GM21526 (cell line): ENCODE measurements around the gene ADNP.
"Not testable (repeated sequence)": the region's sequence is repeated elsewhere in the genome, so short reads cannot be mapped to it uniquely, and the experiment has no call there.

Experiments used
- ATAC-seq: cut with Tn5 transposase; IDR thresholded peaks from one replicate; pipeline ENCODE4 v1.9.1; 2021; ENCODE audit warnings: moderate library complexity; ENCODE audit not compliant: unreplicated experiment, low FRiP score

Gene ADNP

DNA sequence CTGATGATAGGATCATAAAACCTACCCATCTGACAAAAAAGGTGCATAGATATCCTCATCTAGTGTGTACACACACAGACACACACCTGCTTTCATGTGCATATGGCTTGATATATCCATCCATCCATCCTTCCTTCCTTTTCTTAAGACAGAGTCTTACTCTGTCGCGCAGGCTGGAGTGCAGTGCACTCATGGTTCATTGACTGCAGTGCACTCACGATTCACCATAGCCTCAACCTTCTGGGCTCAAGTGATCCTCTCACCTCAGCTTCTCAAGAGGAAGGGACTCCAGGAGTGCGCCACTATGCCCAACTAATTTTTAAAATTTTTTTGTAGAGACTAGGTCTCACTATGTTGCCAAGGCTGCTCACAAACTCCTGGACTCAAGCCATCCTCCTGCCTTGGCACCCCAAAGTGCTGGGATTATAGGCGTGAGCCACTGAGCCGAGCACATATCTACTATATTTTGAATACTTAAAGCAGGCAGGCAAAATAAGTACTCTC, 27.1 kb downstream of the ADNP start:
- no peak for ATAC-seq

DNA sequence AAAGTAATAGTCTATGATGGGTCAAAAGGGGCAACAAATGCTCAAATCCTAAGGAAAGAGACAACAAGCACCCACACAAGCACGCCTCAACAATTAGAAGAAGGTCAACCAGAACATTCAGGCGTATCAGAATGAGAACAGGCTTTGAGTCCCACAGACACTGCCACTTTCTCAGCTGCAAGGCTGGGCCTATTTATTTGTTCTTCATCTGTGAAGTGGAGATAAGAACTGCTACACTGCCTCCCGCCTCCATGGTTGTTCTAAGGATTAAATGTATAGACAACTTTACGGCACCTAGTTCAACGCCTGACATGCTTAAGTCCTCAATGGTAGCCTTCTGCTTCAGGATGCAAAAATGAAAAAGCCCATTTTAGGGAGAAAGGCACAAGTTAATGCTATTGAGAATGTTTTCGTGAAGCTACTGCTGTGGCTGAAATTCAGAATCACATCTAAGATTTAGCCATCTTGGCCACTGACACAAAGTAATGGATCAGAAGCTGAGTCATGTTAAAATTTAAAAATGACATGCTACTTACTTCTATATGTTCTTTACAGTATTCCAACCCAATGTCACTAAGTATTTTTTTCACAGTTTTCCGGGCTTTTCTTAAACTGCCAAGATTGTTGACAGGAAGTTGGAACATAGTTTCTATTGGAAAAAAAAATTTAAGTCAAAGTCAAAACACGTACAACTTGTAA, 27.7 kb downstream of the ADNP start:
- ATAC-seq = no peak

GRCh38 chr20:50901301-50901700, 29.9 kb downstream of the ADNP start:
- ATAC-seq = no peak

DNA sequence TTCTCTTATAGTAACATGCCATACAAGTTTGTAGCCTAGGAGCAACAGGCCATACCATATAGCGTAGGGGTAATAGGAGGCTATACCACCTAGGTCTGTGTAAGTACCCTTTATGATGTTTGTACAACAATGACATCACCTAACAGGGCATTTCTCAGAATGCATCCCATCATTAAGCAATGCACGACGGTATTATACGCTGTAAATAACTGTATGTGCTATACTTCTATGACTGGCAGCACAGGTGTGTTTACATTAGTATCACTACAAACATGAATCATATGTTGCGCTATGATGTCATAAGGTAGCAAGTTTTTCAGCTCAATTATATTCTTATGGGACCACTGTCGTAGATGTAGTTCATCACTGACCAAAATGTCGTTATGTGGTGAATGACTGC, 31.0 kb downstream of the ADNP start:
- ATAC-seq = no peak

GRCh38 chr20:50898475-50898874, 32.8 kb downstream of the ADNP start:
- ATAC-seq = no peak

DNA sequence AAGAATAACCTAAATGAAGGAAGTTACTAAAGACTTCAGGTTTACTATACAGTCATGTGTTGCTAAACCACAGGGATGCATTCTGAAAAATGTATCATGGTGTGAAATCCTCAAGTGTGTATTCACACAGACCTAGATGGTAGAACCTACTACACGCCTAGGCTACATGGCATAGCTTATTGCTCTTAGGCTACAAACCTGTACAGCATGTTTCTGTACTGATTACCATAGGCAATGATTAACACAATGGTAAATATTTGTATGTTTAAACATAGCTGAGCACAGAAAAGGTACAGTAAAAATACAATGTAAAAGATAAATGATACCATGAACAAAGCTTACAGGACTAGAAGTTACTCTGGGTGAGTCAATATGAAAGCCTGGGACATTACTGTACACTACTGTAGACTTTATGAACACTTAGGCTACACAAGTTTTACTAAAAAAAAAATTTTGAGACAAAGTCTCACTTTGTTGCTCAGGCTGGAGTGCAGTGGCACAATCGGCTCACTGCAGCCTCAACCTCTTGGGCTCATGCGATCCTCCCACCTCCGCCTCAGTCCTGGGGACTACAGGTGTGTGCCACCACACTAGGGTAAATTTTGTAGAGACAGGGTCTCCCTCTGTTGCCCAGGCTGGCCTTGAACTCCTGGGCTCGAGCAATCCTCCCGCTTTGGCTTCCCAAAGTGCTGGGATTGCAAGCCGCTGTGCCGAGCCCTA, 36.0 kb downstream of the ADNP start:
- ATAC-seq = no peak

DNA sequence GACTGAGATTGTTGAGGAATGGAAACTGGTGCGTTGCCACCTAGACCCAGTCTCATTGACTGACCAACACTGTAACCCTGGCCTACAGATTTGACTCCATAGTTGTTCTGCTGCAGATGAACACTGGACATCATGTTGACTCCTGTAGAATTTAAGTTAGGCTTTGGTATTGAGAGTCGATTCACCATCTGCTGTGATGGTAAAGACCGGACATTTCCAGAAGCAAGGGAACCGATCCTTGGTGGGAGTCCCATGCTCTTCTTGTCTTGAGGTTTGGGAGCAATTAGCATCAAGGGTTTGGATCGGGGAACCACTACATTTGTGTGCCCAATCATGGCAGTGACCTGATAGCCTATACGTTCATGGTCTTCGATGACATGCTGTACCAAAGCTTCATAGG, 37.6 kb downstream of the ADNP start:
- ATAC-seq = no peak

DNA sequence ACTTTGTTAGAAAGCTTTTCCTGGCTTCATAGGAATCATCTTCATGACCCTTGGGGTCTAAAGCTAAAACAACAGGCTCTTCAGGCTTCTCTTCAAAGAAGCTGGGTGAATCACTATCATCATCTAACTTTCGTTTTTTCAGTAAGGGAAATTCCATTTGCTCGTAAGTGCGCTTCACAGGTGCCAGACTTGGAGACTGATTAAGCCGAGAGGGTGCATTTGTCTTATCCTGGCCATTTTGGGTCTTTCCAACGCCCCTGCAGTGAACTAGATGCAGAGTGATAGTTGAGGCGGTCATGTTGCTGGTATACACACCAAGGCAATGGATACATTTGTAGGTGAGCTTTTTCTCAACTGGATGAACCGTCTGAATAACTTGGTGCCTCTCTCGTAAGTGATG, 38.8 kb downstream of the ADNP start:
- no peak for ATAC-seq

DNA sequence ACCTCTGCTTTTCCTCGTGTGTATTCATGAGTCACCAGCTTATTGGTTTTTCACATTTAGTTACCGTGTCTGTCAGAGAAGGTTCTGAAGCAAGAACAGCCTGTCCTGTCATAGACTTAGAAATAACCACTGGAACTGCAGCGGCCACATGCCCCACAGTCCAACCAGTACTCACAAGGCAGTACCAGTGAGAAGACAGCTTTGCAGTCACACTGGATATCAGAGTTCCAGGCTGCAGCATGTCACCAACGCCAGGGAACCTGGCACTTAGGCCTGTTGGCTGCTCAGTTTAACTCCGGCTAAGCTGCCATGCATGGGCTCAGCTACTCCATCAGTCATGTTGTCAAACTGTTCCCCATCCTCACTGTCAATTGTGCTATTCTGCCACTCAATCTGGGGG, 40.1 kb downstream of the ADNP start:
- ATAC-seq = no peak

GRCh38 chr20:50887576-50887975, 43.7 kb downstream of the ADNP start:
- ATAC-seq = no peak

DNA sequence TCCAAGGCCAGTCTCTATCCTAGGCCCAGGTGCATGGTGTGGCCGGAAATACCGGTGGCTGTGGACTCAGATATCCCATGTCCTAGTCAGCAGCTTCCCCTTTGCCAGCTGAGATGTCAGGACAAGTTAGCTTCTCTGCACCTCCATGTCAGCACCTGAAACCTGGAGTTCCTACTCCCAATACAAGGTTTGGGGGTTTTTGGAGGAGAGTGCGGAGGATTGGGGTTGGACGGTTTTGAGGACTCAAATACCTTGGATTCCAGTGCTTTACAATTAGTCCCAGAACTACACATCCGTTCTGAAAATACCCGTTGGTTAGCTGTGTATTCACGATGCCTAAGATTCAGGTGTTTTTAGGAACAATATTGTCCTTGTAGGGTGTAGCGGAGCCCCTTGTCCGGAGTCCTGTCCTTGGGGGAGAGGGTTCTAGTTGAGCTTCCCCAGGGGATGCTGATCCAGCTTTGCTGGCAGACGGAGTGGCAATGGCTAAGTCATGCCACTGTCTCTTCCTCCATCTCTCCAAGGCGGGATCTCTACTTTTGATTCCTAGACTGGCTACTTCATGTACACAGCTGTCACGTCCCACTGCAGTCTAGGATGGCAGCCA, 45.0 kb downstream of the ADNP start:
- ATAC-seq = no peak

DNA sequence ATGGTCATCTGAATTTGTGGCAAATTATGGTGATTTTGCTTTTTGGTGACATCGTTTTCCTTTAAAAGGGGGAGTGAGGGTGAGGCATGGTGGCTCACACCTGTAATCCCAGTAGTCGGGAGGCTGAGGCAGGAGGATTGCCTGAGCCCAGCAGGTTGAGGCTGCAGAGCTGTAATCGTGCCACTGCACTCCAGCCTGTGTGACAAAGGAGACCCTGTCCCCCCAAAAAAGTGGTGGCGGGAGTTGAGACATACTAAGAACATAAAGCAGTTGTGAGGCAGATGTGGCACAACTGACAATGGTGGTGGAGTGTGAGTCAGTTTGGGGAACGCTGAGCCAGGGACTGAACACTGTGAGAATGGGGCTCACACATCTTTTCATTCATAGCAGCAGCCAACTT, 45.5 kb downstream of the ADNP start:
- no peak for ATAC-seq

GRCh38 chr20:50885068-50885467, 46.2 kb downstream of the ADNP start:
- ATAC-seq = no peak

GRCh38 chr20:50883856-50884255, 47.4 kb downstream of the ADNP start:
- ATAC-seq = no peak

GRCh38 chr20:50881759-50882424, 49.3 kb downstream of the ADNP start:
- not testable (repeated sequence) for ATAC-seq

DNA sequence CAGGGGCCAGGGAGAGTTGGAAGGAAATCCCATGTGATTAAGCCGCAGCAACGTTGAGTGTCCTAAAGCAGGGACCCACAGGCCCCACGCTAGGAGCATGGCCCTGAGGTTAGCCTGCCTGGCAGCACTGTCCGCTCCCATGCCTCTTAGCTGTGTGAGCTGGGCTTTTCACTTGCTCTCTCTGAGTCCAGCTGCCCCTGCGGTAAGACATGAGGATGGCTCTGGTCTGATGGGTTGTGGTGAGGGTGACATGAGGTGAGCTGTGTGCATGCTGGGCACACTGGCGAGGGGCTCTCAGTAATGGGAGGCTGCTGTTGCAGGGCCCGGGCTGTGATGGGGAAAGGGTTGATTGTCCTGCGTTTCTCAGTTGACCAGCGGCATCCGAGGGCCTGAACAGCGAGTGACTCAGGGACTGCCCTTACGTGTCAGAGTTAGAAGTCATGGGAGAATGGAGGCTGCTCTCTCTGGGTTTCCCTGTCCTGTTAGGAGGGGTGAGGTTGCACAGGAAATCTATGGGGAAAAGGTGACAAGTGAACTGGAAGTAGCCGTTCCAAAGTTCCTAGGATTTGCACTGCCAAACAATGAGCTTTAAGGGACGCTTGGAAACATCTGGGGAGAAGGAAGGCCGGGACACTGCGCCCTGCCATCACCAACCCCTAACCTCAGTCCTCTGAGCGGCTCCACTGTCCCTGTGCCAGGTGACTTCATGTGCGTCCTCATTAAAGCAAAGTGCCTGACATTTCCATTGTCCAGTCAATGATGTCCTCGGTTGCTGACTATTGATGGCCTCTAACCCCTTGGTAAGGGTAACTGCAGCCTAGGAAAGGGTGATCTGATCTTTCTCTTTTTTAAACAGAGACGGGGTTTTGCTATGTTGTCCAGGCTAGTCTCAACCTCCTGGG, 51.3 kb downstream of the ADNP start:
- no peak for ATAC-seq

DNA sequence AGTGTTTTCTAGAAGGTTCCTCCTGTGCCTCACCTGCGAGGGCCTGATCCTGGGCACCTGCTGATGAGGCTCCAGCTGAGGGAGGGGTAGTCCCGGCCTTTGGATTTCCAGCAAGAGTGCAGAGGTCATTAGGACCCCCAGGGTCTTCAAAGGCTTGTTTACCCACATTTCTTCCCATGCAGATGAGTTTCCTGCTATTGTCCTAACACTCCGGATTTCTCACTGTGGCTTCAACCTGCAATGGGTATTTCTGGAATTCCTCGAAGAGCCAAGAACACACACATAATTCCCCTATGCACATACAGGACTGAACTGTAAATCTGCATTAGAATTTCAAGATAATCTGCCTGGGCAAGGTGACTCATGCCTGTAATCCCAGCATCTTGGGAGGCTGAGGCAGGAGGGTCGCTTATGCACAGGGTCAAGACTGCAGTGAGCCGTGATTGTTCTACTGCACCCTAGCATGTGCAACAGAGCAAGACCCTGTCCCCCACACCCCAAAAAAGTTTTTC, 53.9 kb downstream of the ADNP start:
- no peak for ATAC-seq

DNA sequence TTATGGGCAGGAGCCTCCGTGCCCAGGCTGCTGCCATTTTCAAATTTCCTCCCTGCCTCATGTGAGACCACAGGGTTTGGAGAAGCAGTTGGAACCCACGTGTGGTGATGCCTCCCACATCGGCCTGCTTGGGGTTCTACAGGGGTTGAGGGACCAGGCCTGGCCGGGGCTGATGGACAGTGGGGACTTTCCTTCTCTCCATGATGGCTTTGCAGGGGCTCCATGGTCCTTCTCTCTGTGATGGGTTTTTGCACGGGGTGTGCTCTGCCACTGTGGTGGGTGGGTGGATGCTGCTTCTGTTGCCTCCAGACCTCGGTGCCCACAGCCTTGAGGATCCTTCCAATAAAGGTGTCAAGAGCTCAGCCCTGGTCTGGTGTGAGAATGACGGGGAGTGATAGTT, 54.4 kb downstream of the ADNP start:
- ATAC-seq = no peak

GRCh38 chr20:50876063-50876685, 55.1 kb downstream of the ADNP start:
- no peak for ATAC-seq
